Measurements from ENCODE around the gene FANCM.

DNA sequence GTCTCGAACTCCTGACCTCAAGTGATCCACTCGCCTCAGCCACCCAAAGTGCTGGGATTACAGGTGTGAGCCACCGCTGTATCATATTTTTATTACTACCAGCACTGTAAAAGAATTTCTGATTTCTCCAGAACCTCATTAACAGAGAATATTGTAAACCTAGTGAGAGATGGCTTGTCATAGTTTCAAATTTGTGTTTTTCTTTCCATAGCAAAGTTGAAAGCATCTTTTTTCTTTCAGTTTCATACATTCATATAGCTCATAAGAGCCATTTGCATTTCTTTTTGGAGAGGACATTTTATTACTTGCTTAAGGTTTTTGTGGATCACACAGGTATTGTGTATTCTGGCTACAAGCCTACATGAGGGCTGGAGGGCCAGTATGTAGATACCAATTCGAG, 59.2 kb downstream of the FANCM start:
- TF ChIP-seq, protein P1, sequence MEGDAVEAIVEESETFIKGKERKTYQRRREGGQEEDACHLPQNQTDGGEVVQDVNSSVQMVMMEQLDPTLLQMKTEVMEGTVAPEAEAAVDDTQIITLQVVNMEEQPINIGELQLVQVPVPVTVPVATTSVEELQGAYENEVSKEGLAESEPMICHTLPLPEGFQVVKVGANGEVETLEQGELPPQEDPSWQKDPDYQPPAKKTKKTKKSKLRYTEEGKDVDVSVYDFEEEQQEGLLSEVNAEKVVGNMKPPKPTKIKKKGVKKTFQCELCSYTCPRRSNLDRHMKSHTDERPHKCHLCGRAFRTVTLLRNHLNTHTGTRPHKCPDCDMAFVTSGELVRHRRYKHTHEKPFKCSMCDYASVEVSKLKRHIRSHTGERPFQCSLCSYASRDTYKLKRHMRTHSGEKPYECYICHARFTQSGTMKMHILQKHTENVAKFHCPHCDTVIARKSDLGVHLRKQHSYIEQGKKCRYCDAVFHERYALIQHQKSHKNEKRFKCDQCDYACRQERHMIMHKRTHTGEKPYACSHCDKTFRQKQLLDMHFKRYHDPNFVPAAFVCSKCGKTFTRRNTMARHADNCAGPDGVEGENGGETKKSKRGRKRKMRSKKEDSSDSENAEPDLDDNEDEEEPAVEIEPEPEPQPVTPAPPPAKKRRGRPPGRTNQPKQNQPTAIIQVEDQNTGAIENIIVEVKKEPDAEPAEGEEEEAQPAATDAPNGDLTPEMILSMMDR (IDR thresholded peaks at IDR 0.05): no peak
- TF ChIP-seq POLR2A (IDR thresholded peaks at IDR 0.05): no peak
